ENCODE results near the gene PGAP6.

GRCh38 chr16:379961-380761, 1.6 kb downstream of the PGAP6 start:
- TF ChIP-seq ARNT (IDR thresholded peaks at IDR 0.05) (no peak), FOXK2 (IDR thresholded peaks at IDR 0.05) (no peak)
